Nephron (organoid): ENCODE results near the gene NANOS3.

Experiments used
- H3K27ac Mint-ChIP-seq, 3 experiments: 2 replicates each; pipeline ENCODE4 v1.8.0; 2020; ENCODE audit warnings: mixed read lengths in 3 of 3, mild to moderate bottlenecking in 2 of 3, moderate library complexity in 1 of 3
- H3K27me3 Mint-ChIP-seq: 2 replicates; pipeline ENCODE4 v1.8.0; 2021; ENCODE audit warnings: low read depth, mild to moderate bottlenecking, moderate library complexity, mixed read lengths
- H3K36me3 Mint-ChIP-seq: 2 replicates; pipeline ENCODE4 v1.8.0; 2020; ENCODE audit warnings: low read depth, mixed read lengths
- H3K4me1 Mint-ChIP-seq: 2 replicates; pipeline ENCODE4 v1.8.0; 2020; ENCODE audit warnings: mixed read lengths
- H3K4me3 Mint-ChIP-seq, 3 experiments: 2 replicates each; pipeline ENCODE4 v1.8.0; 2020; ENCODE audit warnings: mild to moderate bottlenecking in 3 of 3, mixed read lengths in 3 of 3, moderate library complexity in 2 of 3
- H3K9me3 Mint-ChIP-seq: 2 replicates; pipeline ENCODE4 v1.8.0; 2020; ENCODE audit warnings: mixed read lengths
- TF ChIP-seq, protein P1 (sequence below), 3 experiments: fragments of 200-600 bp; sonication (generic); IDR thresholded peaks; one replicate each; pipeline ENCODE4 v1.5.0; 2021; ENCODE audit warnings: antibody characterized with exemption in 3 of 3; ENCODE audit not compliant: unreplicated experiment in 3 of 3

The NANOS3 gene

DNA sequence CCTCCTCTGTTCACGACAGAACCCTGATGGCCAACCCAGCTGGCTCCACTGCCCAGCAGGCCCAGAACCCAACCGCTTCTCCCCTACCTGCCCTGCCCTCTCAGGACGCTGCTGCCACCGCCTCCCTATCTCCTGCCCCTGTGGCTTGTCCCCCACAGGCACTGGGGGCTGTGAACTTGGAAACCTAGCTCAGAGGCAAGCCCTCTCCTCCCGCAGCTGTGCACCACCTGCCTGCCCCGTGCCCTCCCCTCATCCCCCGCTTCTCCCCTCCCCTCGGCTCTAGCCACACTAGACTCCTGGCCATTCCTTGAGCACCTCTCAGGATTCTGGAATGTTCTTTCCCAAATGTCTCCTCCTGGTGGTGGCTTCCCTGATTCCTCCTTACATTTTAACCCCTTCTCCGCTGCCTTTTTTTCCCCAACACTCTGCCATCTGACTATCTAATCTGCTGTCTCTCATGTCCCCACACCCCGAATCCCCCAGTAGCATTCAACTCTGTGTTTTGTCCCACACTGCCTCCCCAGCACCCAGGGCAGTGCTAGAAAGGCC is 6.7 kb downstream of the NANOS3 start:
- peak overlapping the region in 1 of 3 experiments; percentile 1 for H3K4me3 Mint-ChIP-seq
- H3K36me3 Mint-ChIP-seq, result no peaks in the 10 kb centered on the region
- H3K4me1 Mint-ChIP-seq, result peaks cover 34% of the 10 kb centered on the region
- no peaks in the 10 kb centered on the region for H3K27me3 Mint-ChIP-seq
- H3K27ac Mint-ChIP-seq, result peak overlapping the region; percentile 75 to 85 (median 78)
- TF ChIP-seq, protein P1, sequence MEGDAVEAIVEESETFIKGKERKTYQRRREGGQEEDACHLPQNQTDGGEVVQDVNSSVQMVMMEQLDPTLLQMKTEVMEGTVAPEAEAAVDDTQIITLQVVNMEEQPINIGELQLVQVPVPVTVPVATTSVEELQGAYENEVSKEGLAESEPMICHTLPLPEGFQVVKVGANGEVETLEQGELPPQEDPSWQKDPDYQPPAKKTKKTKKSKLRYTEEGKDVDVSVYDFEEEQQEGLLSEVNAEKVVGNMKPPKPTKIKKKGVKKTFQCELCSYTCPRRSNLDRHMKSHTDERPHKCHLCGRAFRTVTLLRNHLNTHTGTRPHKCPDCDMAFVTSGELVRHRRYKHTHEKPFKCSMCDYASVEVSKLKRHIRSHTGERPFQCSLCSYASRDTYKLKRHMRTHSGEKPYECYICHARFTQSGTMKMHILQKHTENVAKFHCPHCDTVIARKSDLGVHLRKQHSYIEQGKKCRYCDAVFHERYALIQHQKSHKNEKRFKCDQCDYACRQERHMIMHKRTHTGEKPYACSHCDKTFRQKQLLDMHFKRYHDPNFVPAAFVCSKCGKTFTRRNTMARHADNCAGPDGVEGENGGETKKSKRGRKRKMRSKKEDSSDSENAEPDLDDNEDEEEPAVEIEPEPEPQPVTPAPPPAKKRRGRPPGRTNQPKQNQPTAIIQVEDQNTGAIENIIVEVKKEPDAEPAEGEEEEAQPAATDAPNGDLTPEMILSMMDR (IDR thresholded peaks at IDR 0.05; ENCODE audit: unreplicated experiment in 3 of 3), result peak in 1 of 3 experiments; percentile 26
- H3K9me3 Mint-ChIP-seq, result no peaks in the 10 kb centered on the region

- H3K27me3 Mint-ChIP-seq, result no peaks in the 10 kb centered on the region
These were observed 8.0 kb downstream of the NANOS3 start for GRCh38 chr19:13884726-13885591.

GRCh38 chr19:13885826-13886365 is 9.0 kb downstream of the NANOS3 start:
- Mint-ChIP-seq H3K4me1 (peaks cover 27% of the 10 kb centered on the region), H3K36me3 (no peaks in the 10 kb centered on the region), H3K27me3 (no peaks in the 10 kb centered on the region), H3K27ac (peak overlapping the region in 2 of 3 experiments; percentile 54 to 59), H3K9me3 (no peaks in the 10 kb centered on the region), H3K4me3 (no peak overlapping the region)
- TF ChIP-seq, protein P1 (IDR thresholded peaks at IDR 0.05; ENCODE audit: unreplicated experiment in 3 of 3), result no peak

More at GRCh38 chr19:13884726-13885591, 8.0 kb downstream of the NANOS3 start:
- Mint-ChIP-seq H3K36me3 (no peaks in the 10 kb centered on the region), H3K4me3 (no peak overlapping the region), H3K27ac (peak overlapping the region in 2 of 3 experiments; percentile 54 to 55), H3K4me1 (peaks cover 34% of the 10 kb centered on the region), H3K9me3 (no peaks in the 10 kb centered on the region)
- TF ChIP-seq, protein P1 (IDR thresholded peaks at IDR 0.05; ENCODE audit: unreplicated experiment in 3 of 3), result no peak

DNA sequence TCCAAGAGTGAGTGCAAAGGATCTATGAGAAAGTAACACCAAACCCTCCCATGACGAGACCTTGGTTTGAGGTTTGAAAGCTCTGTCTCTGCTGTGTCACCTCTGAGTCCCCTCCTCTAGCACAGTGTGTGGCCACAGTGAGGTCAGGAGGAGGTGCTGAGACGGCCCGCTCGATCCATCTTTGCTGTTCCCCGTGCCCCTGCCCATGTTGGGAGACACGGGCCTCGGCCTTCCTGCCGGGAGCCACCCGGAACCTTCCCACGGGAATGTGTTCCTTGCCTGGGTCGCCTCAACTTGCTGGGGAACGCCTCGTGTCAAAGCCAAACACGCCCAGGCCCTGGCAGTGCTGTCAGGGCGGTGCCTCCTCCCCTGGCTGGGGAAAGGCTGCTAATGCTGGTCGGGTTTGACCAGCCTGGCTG is 10.1 kb downstream of the NANOS3 start:
- TF ChIP-seq, protein P1 (IDR thresholded peaks at IDR 0.05; ENCODE audit: unreplicated experiment in 3 of 3), result no peak
- Mint-ChIP-seq H3K27ac (no peak overlapping the region), H3K4me1 (peaks cover 16% of the 10 kb centered on the region), H3K27me3 (no peaks in the 10 kb centered on the region), H3K4me3 (no peak overlapping the region), H3K9me3 (no peaks in the 10 kb centered on the region), H3K36me3 (no peaks in the 10 kb centered on the region)

- TF ChIP-seq, protein P1 (IDR thresholded peaks at IDR 0.05; ENCODE audit: unreplicated experiment in 3 of 3), result no peak
- no peaks in the 10 kb centered on the region for H3K36me3 Mint-ChIP-seq
- H3K4me1 Mint-ChIP-seq, result peaks cover 12% of the 10 kb centered on the region
- no peak overlapping the region for H3K27ac Mint-ChIP-seq
- no peaks in the 10 kb centered on the region for H3K9me3 Mint-ChIP-seq
- H3K4me3 Mint-ChIP-seq, result no peak overlapping the region
- H3K27me3 Mint-ChIP-seq, result no peaks in the 10 kb centered on the region
These were observed 10.6 kb downstream of the NANOS3 start for GRCh38 chr19:13887517-13887916.
